H1 (cell line): Measurements from ENCODE around the gene GJD2. TPM values are rescaled to one million over a fixed set of nuclear protein-coding genes. Genes with fewer than 3 reads are reported as not detected.

Experiments
- CTCF ChIA-PET: fragments of 300-600 bp; sonication (Branson Sonifier 250); formaldehyde crosslinking; loops from one replicate; lab custom pipeline; 2021; ENCODE audit not compliant: partially characterized antibody; lab: Charles Lee
- POLR2A ChIA-PET: fragments of 300-600 bp; sonication (Branson Sonifier 250); formaldehyde crosslinking; loops from one replicate; lab custom pipeline; 2021; ENCODE audit warnings: inconsistent platforms; ENCODE audit not compliant: partially characterized antibody; lab: Charles Lee
- DNase-seq, 2 experiments: peaks; one replicate each; pipeline versions ENCODE4 v3.0.0 to v3.0.0-alpha.2; 2010 to 2022; ENCODE audit warnings: low spot score in 2 of 2, low read depth in 1 of 2, mixed read lengths in 1 of 2
- FAIRE-seq: peaks from 2 replicates; lab custom pipeline; 2011; peaks lifted over from hg19 to GRCh38; lab: Jason Lieb, UNC
- H2AFZ ChIP-seq: 2 replicates; pipeline ENCODE4 v1.8.1; 2012; ENCODE audit warnings: low read length, inconsistent platforms
- H2AK5ac ChIP-seq: 2 replicates; pipeline ENCODE4 v1.6.1; 2013; ENCODE audit warnings: low read depth, low read length
- H2BK120ac ChIP-seq: replicated peaks from 2 replicates; pipeline ENCODE3; 2013; ENCODE audit warnings: low read depth, low read length, inconsistent platforms
- H2BK12ac ChIP-seq: 2 replicates; pipeline ENCODE4 v1.6.1; 2013; ENCODE audit warnings: low read depth, low read length
- H2BK15ac ChIP-seq: 2 replicates; pipeline ENCODE4 v1.6.1; 2013; ENCODE audit warnings: low read length
- H2BK20ac ChIP-seq: 2 replicates; pipeline ENCODE4 v1.6.1; 2013; ENCODE audit warnings: low read length
- H2BK5ac ChIP-seq: 2 replicates; pipeline ENCODE4 v1.6.1; 2013; ENCODE audit warnings: low read depth, low read length
- H3K14ac ChIP-seq: 2 replicates; pipeline ENCODE4 v1.6.1; 2013; ENCODE audit warnings: inconsistent platforms; ENCODE audit not compliant: insufficient read length
- H3K18ac ChIP-seq: 2 replicates; pipeline ENCODE4 v1.6.1; 2013; ENCODE audit warnings: low read length; ENCODE audit errors: extremely low read depth
- H3K23ac ChIP-seq: 2 replicates; pipeline ENCODE4 v1.6.1; 2013; ENCODE audit warnings: inconsistent platforms; ENCODE audit not compliant: insufficient read length
- H3K23me2 ChIP-seq: 2 replicates; pipeline ENCODE4 v1.6.1; 2013; ENCODE audit warnings: low read depth, low read length
- H3K27ac ChIP-seq: 2 replicates; pipeline ENCODE4 v1.6.1; 2011; ENCODE audit warnings: low read depth, low read length, inconsistent platforms
- H3K27me3 ChIP-seq, 4 experiments: replicated peaks in 1 of 4; 1 replicate in 1 of 4; 2 replicates in 3 of 4; pipeline versions ENCODE4 v1.6.1 to v1.8.1; 2011 to 2013; ENCODE audit warnings: low read length in 3 of 4, mild to moderate bottlenecking in 3 of 4, inconsistent platforms in 2 of 4, mixed read lengths in 2 of 4, moderate library complexity in 1 of 4; ENCODE audit not compliant: control insufficient read depth in 3 of 4, insufficient read depth in 3 of 4; ENCODE audit errors: extremely low read depth in 1 of 4
- H3K36me3 ChIP-seq, 4 experiments: 2 replicates each; pipeline versions ENCODE4 v1.6.1 to v1.8.1; 2011 to 2013; ENCODE audit warnings: mild to moderate bottlenecking in 4 of 4, low read length in 3 of 4, moderate library complexity in 2 of 4, control low read depth in 1 of 4, inconsistent platforms in 1 of 4; ENCODE audit not compliant: insufficient read depth in 4 of 4, control insufficient read depth in 2 of 4
- H3K4ac ChIP-seq: replicated peaks from 2 replicates; pipeline ENCODE3; 2013; ENCODE audit warnings: low read length, low read depth, mixed read lengths, inconsistent platforms; ENCODE audit not compliant: insufficient read length
- H3K4me1 ChIP-seq, 4 experiments: replicated peaks in 1 of 4; 1 replicate in 1 of 4; 2 replicates in 3 of 4; pipeline versions ENCODE4 v1.6.1 to v1.8.1; 2011 to 2013; ENCODE audit warnings: low read length in 3 of 4, inconsistent platforms in 2 of 4, mixed read lengths in 1 of 4; ENCODE audit not compliant: insufficient read depth in 4 of 4, control insufficient read depth in 3 of 4
- H3K4me2 ChIP-seq, 2 experiments: 2 replicates each; pipeline versions ENCODE4 v1.6.1 to v1.8.1; 2011 to 2013; ENCODE audit warnings: low read depth in 2 of 2, low read length in 2 of 2, control low read depth in 1 of 2, inconsistent platforms in 1 of 2, mild to moderate bottlenecking in 1 of 2; ENCODE audit not compliant: insufficient read depth in 1 of 2
- H3K4me3 ChIP-seq, 4 experiments: fragments of 200-600, 300-600 bp in 1 of 4; sonication (generic), shearing (Covaris generic), sonication (Bioruptor Twin) in 1 of 4; 2 replicates each; pipeline versions ENCODE4 v1.5.1 to v1.8.1; 2011 to 2016; ENCODE audit warnings: low read length in 4 of 4, low read depth in 3 of 4, control low read depth in 2 of 4, inconsistent platforms in 2 of 4, mild to moderate bottlenecking in 2 of 4, mixed read lengths in 1 of 4, moderate library complexity in 1 of 4; ENCODE audit not compliant: insufficient read depth in 2 of 4; ENCODE audit errors: extremely low read depth in 1 of 4
- H3K56ac ChIP-seq: replicated peaks from 2 replicates; pipeline ENCODE3; 2013; ENCODE audit warnings: low read depth, mild to moderate bottlenecking, mixed read lengths, low read length, inconsistent platforms; ENCODE audit not compliant: insufficient read length
- H3K79me1 ChIP-seq: 2 replicates; pipeline ENCODE4 v1.6.1; 2013; ENCODE audit warnings: low read depth, low read length, control low read depth
- H3K79me2 ChIP-seq, 2 experiments: 2 replicates each; pipeline versions ENCODE4 v1.6.1 to v1.8.1; 2012 to 2013; ENCODE audit warnings: low read length in 2 of 2, mild to moderate bottlenecking in 2 of 2, inconsistent platforms in 1 of 2; ENCODE audit not compliant: insufficient read depth in 2 of 2, control insufficient read depth in 1 of 2
- H3K9ac ChIP-seq, 4 experiments: replicated peaks in 1 of 4; 1 replicate in 1 of 4; 2 replicates in 3 of 4; pipeline versions ENCODE4 v1.6.1 to v1.8.1; 2011 to 2013; ENCODE audit warnings: low read depth in 3 of 4, low read length in 3 of 4, control low read depth in 2 of 4, mild to moderate bottlenecking in 2 of 4, moderate library complexity in 2 of 4, inconsistent platforms in 1 of 4; ENCODE audit errors: extremely low read depth in 1 of 4
- H3K9me3 ChIP-seq, 2 experiments: 2 replicates each; pipeline versions ENCODE4 v1.6.1 to v1.8.1; 2012 to 2013; ENCODE audit warnings: mild to moderate bottlenecking in 2 of 2, moderate library complexity in 2 of 2, control low read depth in 1 of 2, inconsistent platforms in 1 of 2, low read depth in 1 of 2, low read length in 1 of 2, mixed read lengths in 1 of 2; ENCODE audit not compliant: insufficient read depth in 2 of 2
- H4K20me1 ChIP-seq, 2 experiments: replicated peaks in 1 of 2; 2 replicates each; pipeline versions ENCODE3 to v1.8.1; 2011 to 2013; ENCODE audit warnings: inconsistent platforms in 2 of 2, low read length in 2 of 2, mild to moderate bottlenecking in 1 of 2; ENCODE audit not compliant: insufficient read depth in 2 of 2, control insufficient read depth in 1 of 2
- H4K5ac ChIP-seq: 2 replicates; pipeline ENCODE4 v1.6.1; 2013; ENCODE audit warnings: low read length, low read depth, mixed read lengths, inconsistent platforms; ENCODE audit not compliant: insufficient read length
- H4K8ac ChIP-seq: 2 replicates; pipeline ENCODE4 v1.8.0; 2013; ENCODE audit warnings: mild to moderate bottlenecking, moderate library complexity, low read length, inconsistent platforms; ENCODE audit not compliant: insufficient read depth; ENCODE audit errors: extremely low read depth
- H4K91ac ChIP-seq: replicated peaks from 2 replicates; pipeline ENCODE3; 2013; ENCODE audit warnings: low read length, mixed read lengths, inconsistent platforms; ENCODE audit not compliant: insufficient read length
- ATF3 ChIP-seq: IDR thresholded peaks from 2 replicates; pipeline ENCODE4 v1.6.1; 2011; ENCODE audit warnings: low read depth, mild to moderate bottlenecking, low read length; ENCODE audit not compliant: insufficient read depth
- CEBPB ChIP-seq: IDR thresholded peaks from 2 replicates; pipeline ENCODE4 v1.6.1; 2012; ENCODE audit warnings: low read depth, low read length
- CREB1 ChIP-seq: IDR thresholded peaks from 2 replicates; pipeline ENCODE4 v1.6.1; 2012; ENCODE audit warnings: inconsistent platforms
- E2F6 ChIP-seq: IDR thresholded peaks from 2 replicates; pipeline ENCODE4 v1.6.1; 2012; ENCODE audit warnings: inconsistent platforms
- HDAC2 ChIP-seq, 2 experiments: fragments of 300-600 bp in 1 of 2; sonication (generic) in 1 of 2; IDR thresholded peaks; 2 replicates each; pipeline ENCODE4 v1.6.1; 2011 to 2012; ENCODE audit warnings: low read depth in 2 of 2, low read length in 2 of 2, mild to moderate bottlenecking in 2 of 2, moderate library complexity in 2 of 2, borderline replicate concordance in 1 of 2, inconsistent platforms in 1 of 2
- JUN ChIP-seq: IDR thresholded peaks from 2 replicates; pipeline ENCODE4 v1.6.1; 2011; ENCODE audit warnings: low read depth, mild to moderate bottlenecking, improper control_type of control experiment, low read length
- JUND ChIP-seq: IDR thresholded peaks from 2 replicates; pipeline ENCODE4 v1.6.1; 2011; ENCODE audit warnings: mild to moderate bottlenecking, improper control_type of control experiment, low read length
- RFX5 ChIP-seq: IDR thresholded peaks from 2 replicates; pipeline ENCODE4 v1.6.1; 2011; ENCODE audit warnings: low read depth, low read length, improper control_type of control experiment, borderline replicate concordance
- SIRT6 ChIP-seq: IDR thresholded peaks from one replicate; pipeline ENCODE4 v1.7.1; 2012; ENCODE audit warnings: low read length, inconsistent platforms
- TAF7 ChIP-seq: optimal IDR thresholded peaks from 2 replicates; pipeline ENCODE3; 2011; ENCODE audit warnings: low read depth, mild to moderate bottlenecking, inconsistent platforms, low read length, moderate library complexity, borderline replicate concordance
- WGBS, 2 experiments: shearing (Covaris generic) in 1 of 2; methylation state at CpG; one replicate each; pipeline versions ENCODE4 v1.1.6 to v1.1.7; 2013 to 2015; ENCODE audit warnings: low lambda C conversion rate in 2 of 2, mixed read lengths in 2 of 2, inconsistent platforms in 1 of 2, low coverage in 1 of 2, missing lambda C conversion rate in 1 of 2; ENCODE audit not compliant: insufficient replicate concordance in 2 of 2, insufficient coverage in 1 of 2, insufficient read length in 1 of 2; ENCODE audit errors: extremely low coverage in 1 of 2, missing lambda C conversion rate in 1 of 2; 5-methylcytosine and 5-hydroxymethylcytosine counted together
- polyA plus RNA-seq, 7 experiments: library from polyadenylated mRNA; depleted of rRNA in 3 of 7; stranded (reverse) in 5 of 7; unstranded in 2 of 7; fragments of >200 nt in 5 of 7; fragments of 200-250 nt in 2 of 7; gene quantifications; 1 replicate in 5 of 7; 2 replicates in 1 of 7; 4 replicates in 1 of 7; pipeline versions ENCODE4 v1.2.1 to v1.2.3, GENCODE V29; 2011 to 2013; ENCODE audit warnings: missing spikeins in 2 of 7, mixed read lengths in 2 of 7
- total RNA-seq: library from RNA; stranded (reverse); fragmentation: NEBNext Ultra II Directional; extraction: Animal tissue kit (Norgen Biotek cat#: 25700); gene quantifications from 2 replicates; pipeline ENCODE4 v1.2.1, GENCODE V29; 2021

Gene GJD2
- total and polyA plus RNA-seq, 2 of the 8 experiments (the other 6 are each of a cell fraction or from before 2014, with no cell fraction given) = 0.39 to 0.54 TPM

GRCh38 chr15:34757262-34757661 is 2.5 kb upstream of the GJD2 start:
- Histone ChIP-seq H4K8ac (no peak overlapping the region), H3K79me1 (no peaks in the 10 kb centered on the region), H2AFZ (no peak overlapping the region), H4K20me1 (peaks cover 0 to 3% of the 10 kb centered on the region in 2 experiments), H4K5ac (no peak overlapping the region), H3K4me1 (peaks cover 2 to 11% (median 4%) of the 10 kb centered on the region in 4 experiments), H2BK12ac (no peak overlapping the region), H3K4me2 (no peak overlapping the region), H3K14ac (no peak overlapping the region), H2BK15ac (no peak overlapping the region), H4K91ac (no peak overlapping the region), H2BK20ac (no peak overlapping the region), H2AK5ac (no peak overlapping the region), H3K4ac (no peak overlapping the region), H3K27ac (no peak overlapping the region), H2BK120ac (no peak overlapping the region), H3K23ac (no peak overlapping the region), H3K23me2 (peaks cover 6% of the 10 kb centered on the region; the same call in 1 of the 2 replicates), H3K9me3 (no peaks in the 10 kb centered on the region), H3K9ac (no peak overlapping the region), H3K56ac (no peak overlapping the region)
- FAIRE-seq = no peak
- POLR2A ChIA-PET = interaction anchor here (1.2 to 1.3 kb wide), 2 partner anchors 30 to 40 kb away, joined by 3 to 4 read pairs; no protein-coding TSS in a partner anchor
- DNase-seq = no peak
- CTCF ChIA-PET = interaction anchor here (1.3 to 1.5 kb wide), 3 partner anchors 12 to 148 kb away, joined by 3 read pairs; no protein-coding TSS in a partner anchor
- TF ChIP-seq SIRT6 (no peak), RFX5 (no peak), CREB1 (no peak), TAF7 (no peak), HDAC2 (IDR thresholded peaks at IDR 0.05; ENCODE audit: borderline replicate concordance in 1 of 2, low read depth in 2 of 2, low read length in 2 of 2) (no peak), CEBPB (no peak), JUN (no peak), ATF3 (no peak), JUND (no peak), E2F6 (no peak)
- TF ChIP-seq, all 59 proteins: peak for 0
- Histone ChIP-seq H3K4me3 (no peak overlapping the region), H3K36me3 (no peaks in the 10 kb centered on the region), H2BK5ac (no peak overlapping the region), H3K27me3 (peaks cover 13 to 46% (median 28%) of the 10 kb centered on the region in 4 experiments), H3K79me2 (no peaks in the 10 kb centered on the region), H3K18ac (no peak overlapping the region)
- WGBS, 2 experiments = 91% methylated on average over 3 of the region's 3 CpGs; no CpG with 5 or more reads in 1 of the 2 experiments
